K562 (cell line): ENCODE results near the gene SKIL. TPM values are rescaled to one million over a fixed set of nuclear protein-coding genes. Genes with fewer than 3 reads are reported as not detected.
A peak's percentile ranks its signal among the peaks of the same experiment; 100 is the strongest.

Experiments used
- ATAC-seq: fragments of 200-7000 bp; cut with Tn5 transposase; 3 replicates; pipeline ENCODE4 v1.9.1; 2020; ENCODE audit warnings: moderate library complexity
- BruUV-seq: library from RNA; stranded (reverse); fragments of 400-500 nt; replicated peaks from 2 replicates; lab custom pipeline; 2021; lab: Mats Ljungman, UMichigan
- CTCF ChIA-PET: fragments of 300-600 bp; formaldehyde crosslinking; extraction: SDS; loops from one replicate; lab custom pipeline; 2021; ENCODE audit warnings: low intra/inter-chr PET ratio; lab: Yijun Ruan, JAX
- POLR2A ChIA-PET: fragments of 300-600, 350-650 bp; sonication (Branson Sonifier 250); formaldehyde crosslinking; extraction: SDS; loops from one replicate; lab custom pipeline; 2021; ENCODE audit warnings: antibody characterized with exemption, inconsistent platforms; lab: Yijun Ruan, JAX
- DNase-seq, 4 experiments: peaks; one replicate each; pipeline versions ENCODE4 v3.0.0 to v3.0.0-alpha.2; 2011 to 2018; ENCODE audit warnings: low spot score in 3 of 4, mixed read lengths in 3 of 4; ENCODE audit errors: extremely low read depth in 1 of 4
- FAIRE-seq: peaks from 2 replicates; lab custom pipeline; 2011; peaks lifted over from hg19 to GRCh38; lab: Jason Lieb, UNC
- H2AFZ ChIP-seq: 2 replicates; pipeline ENCODE4 v1.6.0; 2011; ENCODE audit warnings: low read depth, low read length, control low read depth, inconsistent platforms
- H3K27ac ChIP-seq: fragments of 200-600 bp; 3 replicates; pipeline ENCODE4 v1.8.0; 2011; ENCODE audit warnings: low read depth, mild to moderate bottlenecking, control low read depth, inconsistent platforms, low read length, moderate library complexity, mixed read lengths; ENCODE audit errors: extremely low read depth
- H3K27me3 ChIP-seq, 2 experiments: fragments of 300-600 bp in 1 of 2; 2 replicates in 1 of 2; 3 replicates in 1 of 2; pipeline versions ENCODE4 v1.6.0 to v1.8.0; 2011; ENCODE audit warnings: inconsistent platforms in 2 of 2, low read length in 2 of 2, mild to moderate bottlenecking in 1 of 2, mixed read lengths in 1 of 2, moderate library complexity in 1 of 2; ENCODE audit not compliant: control insufficient read depth in 2 of 2, insufficient read depth in 2 of 2
- H3K36me3 ChIP-seq: fragments of 300-600 bp; 3 replicates; pipeline ENCODE4 v1.8.0; 2011; ENCODE audit warnings: mild to moderate bottlenecking, low read length, inconsistent platforms; ENCODE audit not compliant: control insufficient read depth, insufficient read depth
- H3K4me1 ChIP-seq, 2 experiments: fragments of 200-600 bp in 1 of 2; replicated peaks in 1 of 2; 2 replicates in 1 of 2; 3 replicates in 1 of 2; pipeline versions ENCODE4 v1.5.1 to v1.8.0; 2011; ENCODE audit warnings: inconsistent platforms in 2 of 2, low read length in 2 of 2, mild to moderate bottlenecking in 1 of 2, mixed read lengths in 1 of 2, moderate library complexity in 1 of 2; ENCODE audit not compliant: control insufficient read depth in 2 of 2, insufficient read depth in 2 of 2
- H3K4me2 ChIP-seq: 2 replicates; pipeline ENCODE4 v1.6.1; 2011; ENCODE audit warnings: low read length, control low read depth, inconsistent platforms, mixed read lengths; ENCODE audit not compliant: insufficient read depth
- H3K4me3 ChIP-seq: fragments of 200-600 bp; sonication (generic), shearing (Covaris generic); 2 replicates; pipeline ENCODE4 v1.5.1; 2016; ENCODE audit warnings: control low read depth, inconsistent platforms
- H3K79me2 ChIP-seq: fragments of 200-600 bp; 3 replicates; pipeline ENCODE4 v1.8.0; 2011; ENCODE audit warnings: low read length, inconsistent platforms; ENCODE audit not compliant: control insufficient read depth, insufficient read depth
- H3K9ac ChIP-seq, 2 experiments: 2 replicates each; pipeline versions ENCODE4 v1.6.0 to v1.6.1; 2011; ENCODE audit warnings: low read depth in 2 of 2, low read length in 2 of 2, control low read depth in 1 of 2, inconsistent platforms in 1 of 2, mild to moderate bottlenecking in 1 of 2, mixed read lengths in 1 of 2; ENCODE audit not compliant: insufficient read depth in 1 of 2
- H3K9me1 ChIP-seq: one replicate; pipeline ENCODE4 v1.6.0; 2011; ENCODE audit warnings: inconsistent platforms, mild to moderate bottlenecking, low read length, moderate library complexity; ENCODE audit not compliant: control insufficient read depth, insufficient read depth
- H3K9me3 ChIP-seq: replicated peaks from 2 replicates; pipeline ENCODE4 v1.5.1; 2011; ENCODE audit warnings: low read depth, low read length, inconsistent platforms; ENCODE audit not compliant: control insufficient read depth, insufficient read depth
- H4K20me1 ChIP-seq: replicated peaks from 2 replicates; pipeline ENCODE4 v1.6.1; 2011; ENCODE audit warnings: low read length, inconsistent platforms, mixed read lengths; ENCODE audit not compliant: control insufficient read depth, insufficient read depth
- CTBP1 ChIP-seq: fragments of 450-650 bp; IDR thresholded peaks from 2 replicates; pipeline ENCODE4 v1.6.1; 2016; ENCODE audit warnings: borderline replicate concordance
- NUFIP1 ChIP-seq: fragments of 450-650 bp; IDR thresholded peaks from 2 replicates; pipeline ENCODE4 v1.6.1; 2018; ENCODE audit not compliant: partially characterized antibody
- SOX6 ChIP-seq: fragments of 450-650 bp; IDR thresholded peaks from 2 replicates; pipeline ENCODE4 v1.6.1; 2014; ENCODE audit warnings: mild to moderate bottlenecking
- ZNF57 ChIP-seq: fragments of 450-650 bp; formaldehyde crosslinking; IDR thresholded peaks from 2 replicates; pipeline ENCODE4 v1.4.0; 2020; ENCODE audit warnings: mild to moderate bottlenecking, moderate library complexity
- WGBS: fragments of 100-300 bp; shearing (Covaris generic); methylation state at CpG from one replicate; pipeline ENCODE4 v1.1.6; 2016; ENCODE audit warnings: low coverage, mixed read lengths; ENCODE audit not compliant: insufficient coverage; ENCODE audit errors: missing lambda C conversion rate; 5-methylcytosine and 5-hydroxymethylcytosine counted together
- in situ Hi-C: fragments of 300-500 bp; cut with MboI; formaldehyde crosslinking; loops from 4 replicates; pipeline ENCODE4 v1.15.0; 2018; ENCODE audit warnings: inconsistent platforms, mixed read lengths
- intact Hi-C: fragments of 100-400 bp; cut with micrococcal nuclease; formaldehyde crosslinking; loops from 2 replicates; pipeline ENCODE4 v1.14.2; 2022
- polyA plus RNA-seq, 8 experiments: library from polyadenylated mRNA; depleted of rRNA in 4 of 8; stranded (reverse) in 5 of 8; unstranded in 3 of 8; fragments of >200 nt; fragmentation: Nextera tagmentation in 2 of 8; fragmentation: Illumina TruSeq in 1 of 8; extraction: Ambion mirVana in 2 of 8; extraction: Trizol in 1 of 8; gene quantifications; 2 replicates each; pipeline versions ENCODE4 v1.2.1 to v1.2.3, GENCODE V29; 2011 to 2014; ENCODE audit warnings: inconsistent platforms in 1 of 8, missing spikeins in 1 of 8
- total RNA-seq, 7 experiments: library from RNA; depleted of rRNA in 6 of 7; stranded (reverse); fragments of >200 nt in 6 of 7; fragmentation: Illumina TruSeq in 2 of 7; extraction: Trizol in 2 of 7; gene quantifications; 2 replicates each; pipeline versions ENCODE4 v1.2.1 to v1.2.3, GENCODE V29; 2011 to 2021; ENCODE audit warnings: low replicate concordance in 1 of 7
- TF ChIP-seq, protein P1 (sequence below): fragments of 450-650 bp; formaldehyde crosslinking; IDR thresholded peaks from 2 replicates; pipeline ENCODE4 v1.4.0; 2020; ENCODE audit warnings: mild to moderate bottlenecking, moderate library complexity
- TF ChIP-seq, protein P2 (sequence below), 2 experiments: fragments of 450-650 bp in 1 of 2; sonication (generic) in 1 of 2; formaldehyde crosslinking in 1 of 2; IDR thresholded peaks in 1 of 2; conservative IDR thresholded peaks in 1 of 2; 2 replicates each; pipeline versions ENCODE4 v1.6.1 to v1.8.1; 2016 to 2023; ENCODE audit warnings: mild to moderate bottlenecking in 2 of 2, moderate library complexity in 2 of 2, inconsistent platforms in 1 of 2, missing genetic modification reagents in 1 of 2
- TF ChIP-seq, protein P3 (sequence below), 2 experiments: fragments of 450-650 bp; conservative IDR thresholded peaks; 2 replicates each; pipeline ENCODE4 v1.6.1; 2017; ENCODE audit warnings: mild to moderate bottlenecking in 2 of 2, moderate library complexity in 2 of 2
- TF ChIP-seq, protein P4 (sequence below): sonication (generic); formaldehyde crosslinking; IDR thresholded peaks from 2 replicates; pipeline ENCODE4 v1.8.1; 2023; ENCODE audit warnings: missing genetic modification reagents, mild to moderate bottlenecking, borderline replicate concordance

The SKIL gene
- total and polyA plus RNA-seq, 9 of the 15 experiments (the other 6 are each of a cell fraction or from before 2014, with no cell fraction given), result 4.3 to 19.1 (median 9.7) TPM

DNA sequence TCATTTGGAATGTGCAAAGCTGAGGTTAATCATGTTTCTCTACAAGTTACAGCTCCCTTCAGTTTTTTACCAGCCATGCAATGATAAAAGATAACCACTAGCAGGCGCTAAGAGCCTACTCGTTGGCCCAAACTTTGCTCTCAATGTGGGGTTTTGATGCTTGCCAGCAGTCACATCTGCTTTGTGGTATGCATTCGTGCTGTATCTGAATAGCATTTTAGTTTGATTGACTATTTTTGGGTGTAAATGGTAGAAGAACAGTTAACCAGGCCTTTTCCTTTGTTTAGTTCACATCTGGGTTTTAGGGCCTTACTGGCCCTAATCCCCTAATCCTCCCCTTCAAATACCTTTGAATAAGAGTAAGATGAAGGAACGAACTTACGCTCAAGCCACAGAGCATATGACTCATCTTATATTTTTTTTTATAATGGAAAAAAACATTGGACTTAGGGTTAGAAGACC lies 56.7 kb downstream of the SKIL start:
- peaks cover 0 to 9% of the 10 kb centered on the region in 2 experiments; a peak in 1 of 5 replicates for H3K4me1 ChIP-seq
- H3K9me3 ChIP-seq, result no peaks in the 10 kb centered on the region
- H3K27me3 ChIP-seq, result no peaks in the 10 kb centered on the region
- in situ Hi-C loops, result no loop called here
- H3K9ac ChIP-seq, result no peak overlapping the region
- peak; percentile 77 for FAIRE-seq
- ChIA-PET POLR2A (interaction anchor here (0.6 to 1.5 kb wide), 9 partner anchors 10 to 839 kb away, joined by 3 to 8 read pairs (median 3); partner anchors contain the start of gene RPL22L1), CTCF (interaction anchor here (0.9 to 2.2 kb wide), 6 partner anchors 104 to 434 kb away, joined by 3 to 13 read pairs (median 8); no protein-coding TSS in a partner anchor)
- H3K4me3 ChIP-seq, result no peak overlapping the region
- H2AFZ ChIP-seq, result no peak overlapping the region
- no peaks in the 10 kb centered on the region for H3K79me2 ChIP-seq
- DNase-seq, result peak; percentile 58 to 75 (median 63)
- BruUV-seq, result no TSS peak
- no peak overlapping the region for H3K4me2 ChIP-seq
- H3K9me1 ChIP-seq, result no peaks in the 10 kb centered on the region
- WGBS, result 30% methylated on average over 5 of the region's 5 CpGs
- H3K27ac ChIP-seq, result no peak overlapping the region
- H4K20me1 ChIP-seq, result no peaks in the 10 kb centered on the region
- no peaks in the 10 kb centered on the region for H3K36me3 ChIP-seq
- peak; percentile 85 for ATAC-seq
- intact Hi-C loops, result loop anchor here (1.0 to 5.0 kb wide), 9 partner anchors 85 to 652 kb away; no protein-coding TSS in a partner anchor
- TF ChIP-seq NUFIP1, result no peak
- TF ChIP-seq, protein P1, sequence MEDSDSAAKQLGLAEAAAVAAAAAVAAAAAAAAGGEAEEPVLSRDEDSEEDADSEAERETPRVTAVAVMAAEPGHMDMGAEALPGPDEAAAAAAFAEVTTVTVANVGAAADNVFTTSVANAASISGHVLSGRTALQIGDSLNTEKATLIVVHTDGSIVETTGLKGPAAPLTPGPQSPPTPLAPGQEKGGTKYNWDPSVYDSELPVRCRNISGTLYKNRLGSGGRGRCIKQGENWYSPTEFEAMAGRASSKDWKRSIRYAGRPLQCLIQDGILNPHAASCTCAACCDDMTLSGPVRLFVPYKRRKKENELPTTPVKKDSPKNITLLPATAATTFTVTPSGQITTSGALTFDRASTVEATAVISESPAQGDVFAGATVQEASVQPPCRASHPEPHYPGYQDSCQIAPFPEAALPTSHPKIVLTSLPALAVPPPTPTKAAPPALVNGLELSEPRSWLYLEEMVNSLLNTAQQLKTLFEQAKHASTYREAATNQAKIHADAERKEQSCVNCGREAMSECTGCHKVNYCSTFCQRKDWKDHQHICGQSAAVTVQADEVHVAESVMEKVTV (CRISPR knock-in tag), result peak; percentile 97
- no peak for TF ChIP-seq ZNF57 (CRISPR knock-in tag)
- TF ChIP-seq CTBP1, result 0 out of 2 replicates have a peak, but pooled peaks have one; percentile 12
- TF ChIP-seq, protein P2, sequence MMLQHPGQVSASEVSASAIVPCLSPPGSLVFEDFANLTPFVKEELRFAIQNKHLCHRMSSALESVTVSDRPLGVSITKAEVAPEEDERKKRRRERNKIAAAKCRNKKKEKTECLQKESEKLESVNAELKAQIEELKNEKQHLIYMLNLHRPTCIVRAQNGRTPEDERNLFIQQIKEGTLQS (IDR thresholded peaks at IDR 0.05), result peak; percentile 44
- TF ChIP-seq, protein P2 (CRISPR knock-in tag; conservative IDR thresholded peaks at IDR 0.05), result no peak
- TF ChIP-seq, protein P3, sequence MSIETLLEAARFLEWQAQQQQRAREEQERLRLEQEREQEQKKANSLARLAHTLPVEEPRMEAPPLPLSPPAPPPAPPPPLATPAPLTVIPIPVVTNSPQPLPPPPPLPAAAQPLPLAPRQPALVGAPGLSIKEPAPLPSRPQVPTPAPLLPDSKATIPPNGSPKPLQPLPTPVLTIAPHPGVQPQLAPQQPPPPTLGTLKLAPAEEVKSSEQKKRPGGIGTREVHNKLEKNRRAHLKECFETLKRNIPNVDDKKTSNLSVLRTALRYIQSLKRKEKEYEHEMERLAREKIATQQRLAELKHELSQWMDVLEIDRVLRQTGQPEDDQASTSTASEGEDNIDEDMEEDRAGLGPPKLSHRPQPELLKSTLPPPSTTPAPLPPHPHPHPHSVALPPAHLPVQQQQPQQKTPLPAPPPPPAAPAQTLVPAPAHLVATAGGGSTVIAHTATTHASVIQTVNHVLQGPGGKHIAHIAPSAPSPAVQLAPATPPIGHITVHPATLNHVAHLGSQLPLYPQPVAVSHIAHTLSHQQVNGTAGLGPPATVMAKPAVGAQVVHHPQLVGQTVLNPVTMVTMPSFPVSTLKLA (conservative IDR thresholded peaks at IDR 0.05), result 0 out of 4 replicates have a peak, but pooled peaks of 1 of the 2 experiments have one; percentile 19
- TF ChIP-seq SOX6, result 0 out of 2 replicates have a peak, but pooled peaks have one; percentile 13
- TF ChIP-seq, protein P4, sequence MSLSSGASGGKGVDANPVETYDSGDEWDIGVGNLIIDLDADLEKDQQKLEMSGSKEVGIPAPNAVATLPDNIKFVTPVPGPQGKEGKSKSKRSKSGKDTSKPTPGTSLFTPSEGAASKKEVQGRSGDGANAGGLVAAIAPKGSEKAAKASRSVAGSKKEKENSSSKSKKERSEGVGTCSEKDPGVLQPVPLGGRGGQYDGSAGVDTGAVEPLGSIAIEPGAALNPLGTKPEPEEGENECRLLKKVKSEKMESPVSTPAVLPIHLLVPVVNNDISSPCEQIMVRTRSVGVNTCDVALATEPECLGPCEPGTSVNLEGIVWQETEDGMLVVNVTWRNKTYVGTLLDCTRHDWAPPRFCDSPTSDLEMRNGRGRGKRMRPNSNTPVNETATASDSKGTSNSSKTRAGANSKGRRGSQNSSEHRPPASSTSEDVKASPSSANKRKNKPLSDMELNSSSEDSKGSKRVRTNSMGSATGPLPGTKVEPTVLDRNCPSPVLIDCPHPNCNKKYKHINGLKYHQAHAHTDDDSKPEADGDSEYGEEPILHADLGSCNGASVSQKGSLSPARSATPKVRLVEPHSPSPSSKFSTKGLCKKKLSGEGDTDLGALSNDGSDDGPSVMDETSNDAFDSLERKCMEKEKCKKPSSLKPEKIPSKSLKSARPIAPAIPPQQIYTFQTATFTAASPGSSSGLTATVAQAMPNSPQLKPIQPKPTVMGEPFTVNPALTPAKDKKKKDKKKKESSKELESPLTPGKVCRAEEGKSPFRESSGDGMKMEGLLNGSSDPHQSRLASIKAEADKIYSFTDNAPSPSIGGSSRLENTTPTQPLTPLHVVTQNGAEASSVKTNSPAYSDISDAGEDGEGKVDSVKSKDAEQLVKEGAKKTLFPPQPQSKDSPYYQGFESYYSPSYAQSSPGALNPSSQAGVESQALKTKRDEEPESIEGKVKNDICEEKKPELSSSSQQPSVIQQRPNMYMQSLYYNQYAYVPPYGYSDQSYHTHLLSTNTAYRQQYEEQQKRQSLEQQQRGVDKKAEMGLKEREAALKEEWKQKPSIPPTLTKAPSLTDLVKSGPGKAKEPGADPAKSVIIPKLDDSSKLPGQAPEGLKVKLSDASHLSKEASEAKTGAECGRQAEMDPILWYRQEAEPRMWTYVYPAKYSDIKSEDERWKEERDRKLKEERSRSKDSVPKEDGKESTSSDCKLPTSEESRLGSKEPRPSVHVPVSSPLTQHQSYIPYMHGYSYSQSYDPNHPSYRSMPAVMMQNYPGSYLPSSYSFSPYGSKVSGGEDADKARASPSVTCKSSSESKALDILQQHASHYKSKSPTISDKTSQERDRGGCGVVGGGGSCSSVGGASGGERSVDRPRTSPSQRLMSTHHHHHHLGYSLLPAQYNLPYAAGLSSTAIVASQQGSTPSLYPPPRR (CRISPR knock-in tag), result no peak
